Prostate gland (tissue), 2 donors: Measurements from ENCODE around the gene ZNF385B.

Source experiments
- CTCF ChIP-seq, 4 experiments: fragments of 200-600 bp in 2 of 4; fragments of 450-650 bp in 2 of 4; sonication (generic) in 2 of 4; IDR thresholded peaks; 1 replicate in 3 of 4; 2 replicates in 1 of 4; pipeline ENCODE4 v1.5.1; 2016 to 2019; ENCODE audit warnings: antibody characterized with exemption in 4 of 4, mild to moderate bottlenecking in 2 of 4, moderate library complexity in 2 of 4
- POLR2AphosphoS5 ChIP-seq: sonication (generic); formaldehyde crosslinking; IDR thresholded peaks from one replicate; pipeline ENCODE4 v1.6.1; 2017; ENCODE audit warnings: antibody characterized with exemption

GRCh38 chr2:179438654-179439053 is 422.8 kb downstream of the ZNF385B start:
- TF ChIP-seq CTCF (IDR thresholded peaks at IDR 0.05) (no peak), POLR2AphosphoS5 (no peak)
